Measurements from ENCODE around the gene FAM89B.
"Not testable (repeated sequence)": the region's sequence is repeated elsewhere in the genome, so short reads cannot be mapped to it uniquely, and the experiment has no call there.

The FAM89B gene

DNA sequence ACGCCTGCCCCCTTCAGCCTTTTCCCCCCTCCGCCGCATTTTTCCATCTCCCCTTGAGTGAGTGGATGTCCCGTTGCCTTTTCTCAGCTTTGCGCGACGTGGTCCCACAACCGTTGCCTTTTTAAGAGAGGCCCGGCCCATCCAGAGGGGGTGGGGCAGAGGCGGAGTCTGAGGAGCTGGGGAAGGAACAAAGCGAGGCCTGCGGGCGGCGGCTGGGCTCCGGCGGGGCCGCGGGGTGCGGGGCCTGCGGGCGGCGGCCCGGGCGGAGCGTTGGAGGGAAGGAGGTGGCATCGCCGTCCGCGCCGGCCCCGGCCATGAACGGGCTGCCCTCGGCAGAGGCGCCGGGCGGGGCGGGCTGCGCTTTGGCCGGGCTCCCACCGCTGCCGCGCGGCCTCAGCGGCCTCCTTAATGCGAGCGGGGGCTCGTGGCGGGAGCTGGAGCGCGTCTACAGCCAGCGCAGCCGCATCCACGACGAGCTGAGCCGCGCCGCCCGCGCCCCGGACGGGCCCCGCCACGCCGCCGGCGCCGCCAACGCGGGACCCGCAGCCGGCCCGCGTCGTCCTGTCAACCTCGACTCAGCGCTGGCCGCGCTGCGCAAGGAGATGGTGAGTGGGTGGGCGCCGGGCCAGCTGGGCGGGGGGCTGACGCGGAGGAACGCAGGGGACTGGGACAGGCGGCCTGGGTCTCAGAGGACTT, at the start of gene FAM89B:
Gene FAM89B, plus strand, starts transcription at position 183 of the 696 bp plus-strand sequence. Its CDS starts 132 bp downstream, at position 315.
- peak; percentile 85 for DNase-seq

- DNase-seq: peak; percentile 33
These were observed 49.4 kb upstream of the FAM89B start for GRCh38 chr11:65522718-65523630.

- not testable (repeated sequence) for DNase-seq
These were observed 48.7 kb upstream of the FAM89B start for GRCh38 chr11:65523631-65523968.

- no peak for DNase-seq
These were observed 48.2 kb upstream of the FAM89B start for GRCh38 chr11:65524014-65524740.

- peak; percentile 70 for DNase-seq
These were observed 47.4 kb upstream of the FAM89B start, which contains the start of gene SCYL1 for GRCh38 chr11:65524741-65525545. SCYL1 (plus strand) TSS chr11:65525083; CDS start chr11:65525154, 71 bp downstream.

DNA sequence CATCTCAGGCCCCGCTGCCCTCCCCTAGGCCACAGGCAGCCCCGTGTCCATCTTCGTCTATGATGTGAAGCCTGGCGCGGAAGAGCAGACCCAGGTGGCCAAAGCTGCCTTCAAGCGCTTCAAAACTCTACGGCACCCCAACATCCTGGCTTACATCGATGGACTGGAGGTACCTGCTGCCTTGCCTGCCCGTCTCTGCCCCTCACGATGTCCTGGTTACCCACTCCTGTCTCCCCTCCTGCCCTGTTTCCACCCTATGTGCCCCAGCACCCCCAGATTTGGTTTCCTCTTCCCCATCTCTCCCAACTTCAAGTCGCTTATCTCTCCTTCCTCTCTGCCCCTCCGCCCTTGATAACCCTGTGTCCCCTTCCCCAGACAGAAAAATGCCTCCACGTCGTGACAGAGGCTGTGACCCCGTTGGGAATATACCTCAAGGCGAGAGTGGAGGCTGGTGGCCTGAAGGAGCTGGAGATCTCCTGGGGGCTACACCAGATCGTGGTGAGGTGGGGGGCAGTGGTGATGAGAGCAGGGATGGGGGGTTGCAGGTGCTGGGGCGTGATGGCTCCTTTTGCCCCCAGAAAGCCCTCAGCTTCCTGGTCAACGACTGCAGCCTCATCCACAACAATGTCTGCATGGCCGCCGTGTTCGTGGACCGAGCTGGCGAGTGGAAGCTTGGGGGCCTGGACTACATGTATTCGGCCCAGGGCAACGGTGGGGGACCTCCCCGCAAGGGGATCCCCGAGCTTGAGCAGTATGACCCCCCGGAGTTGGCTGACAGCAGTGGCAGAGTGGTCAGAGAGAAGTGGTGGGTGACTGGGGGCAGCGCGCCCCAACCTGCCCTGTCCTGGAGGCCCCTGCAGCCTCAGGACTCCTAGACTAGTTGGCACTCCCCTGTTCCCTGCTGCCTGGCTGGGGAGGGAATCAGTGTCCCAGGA, 46.5 kb upstream of the FAM89B start:
- DNase-seq: no peak

GRCh38 chr11:65526744-65527143, 45.6 kb upstream of the FAM89B start:
- no peak for DNase-seq

GRCh38 chr11:65528819-65529350, 43.5 kb upstream of the FAM89B start:
- DNase-seq: no peak

GRCh38 chr11:65529475-65530156, 42.7 kb upstream of the FAM89B start:
- DNase-seq: no peak

DNA sequence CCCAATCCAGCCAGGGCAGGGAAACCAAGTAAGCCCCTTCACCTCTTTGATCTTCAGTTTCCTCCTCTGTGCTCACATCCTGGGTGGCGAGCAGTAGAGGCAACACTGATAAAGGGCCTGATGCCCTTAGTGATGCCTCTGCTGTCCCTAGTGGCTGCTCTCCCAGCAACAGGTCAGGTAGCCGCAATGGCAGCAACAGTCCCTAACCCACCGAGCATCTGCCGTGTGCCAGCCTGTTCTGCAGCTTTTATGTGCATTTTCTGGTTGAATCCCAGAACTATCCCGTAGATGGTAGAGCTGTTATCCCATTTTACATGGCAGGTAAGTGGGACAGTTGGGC, 42.2 kb upstream of the FAM89B start:
- DNase-seq: no peak

GRCh38 chr11:65532388-65533064, 39.8 kb upstream of the FAM89B start:
- DNase-seq: no peak

DNA sequence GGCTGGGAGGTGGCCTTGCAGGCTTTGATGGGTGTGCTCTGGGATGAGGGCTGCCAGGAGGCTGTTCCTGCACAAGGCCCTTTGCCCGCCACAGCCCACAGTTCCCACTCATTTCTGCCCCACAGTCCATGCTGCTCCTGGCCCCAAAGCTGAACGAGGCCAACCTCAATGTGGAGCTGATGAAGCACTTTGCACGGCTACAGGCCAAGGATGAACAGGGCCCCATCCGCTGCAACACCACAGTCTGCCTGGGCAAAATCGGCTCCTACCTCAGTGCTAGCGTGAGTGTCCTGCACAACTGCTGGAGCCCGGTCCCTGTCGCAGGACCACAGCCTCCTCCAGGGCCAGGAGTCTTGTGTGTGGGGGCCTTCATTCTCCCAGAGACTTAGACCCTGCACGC, 37.2 kb upstream of the FAM89B start:
- DNase-seq: no peak

DNA sequence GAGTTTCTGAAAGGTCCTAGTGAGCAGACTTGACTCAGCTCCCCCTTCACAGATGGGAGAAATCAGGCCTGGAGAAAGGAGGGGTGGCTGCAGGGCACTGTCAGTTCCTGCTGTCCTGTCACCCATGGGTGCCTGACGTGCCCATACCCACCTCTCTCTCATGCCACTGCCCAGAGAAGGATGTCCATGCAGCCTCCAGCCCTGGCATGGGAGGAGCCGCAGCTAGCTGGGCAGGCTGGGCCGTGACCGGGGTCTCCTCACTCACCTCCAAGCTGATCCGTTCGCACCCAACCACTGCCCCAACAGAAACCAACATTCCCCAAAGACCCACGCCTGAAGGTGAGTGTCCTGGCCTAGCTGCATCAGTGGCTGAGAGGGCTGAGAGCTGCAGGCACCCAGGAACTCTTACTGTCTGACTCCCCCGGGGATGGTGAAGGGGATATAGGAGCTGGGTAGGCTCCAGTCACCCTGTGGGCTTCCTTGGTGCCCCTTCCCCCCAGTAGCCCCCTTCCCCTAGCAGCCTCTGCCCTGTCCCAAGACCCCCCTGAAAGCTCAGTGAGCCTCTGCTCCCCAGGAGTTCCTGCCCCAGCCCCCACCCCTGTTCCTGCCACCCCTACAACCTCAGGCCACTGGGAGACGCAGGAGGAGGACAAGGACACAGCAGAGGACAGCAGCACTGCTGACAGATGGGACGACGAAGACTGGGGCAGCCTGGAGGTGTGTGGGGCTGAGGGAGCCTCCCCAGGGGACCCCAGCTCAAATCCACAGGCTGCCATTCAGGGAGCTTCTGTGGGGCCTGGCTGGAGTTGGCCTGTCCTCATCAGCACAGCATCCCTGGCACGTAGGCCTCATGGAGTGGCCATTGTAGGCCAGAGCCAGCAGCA, 35.7 kb upstream of the FAM89B start:
- DNase-seq: no peak

DNA sequence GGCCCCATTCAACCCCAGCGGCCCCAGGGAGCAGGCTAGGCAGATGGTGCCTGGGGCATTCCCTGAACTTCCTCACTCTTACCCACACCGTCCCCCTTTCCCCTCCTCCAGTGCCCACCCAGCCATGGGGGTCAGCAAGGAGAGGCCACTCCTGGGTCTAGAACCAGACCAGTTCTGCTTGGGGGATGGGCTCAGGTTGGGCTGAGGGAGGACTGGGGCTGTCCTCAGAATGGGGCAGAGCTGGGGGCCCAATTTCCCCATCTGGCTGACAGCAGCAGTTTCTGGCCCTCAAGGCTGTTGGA, 35.1 kb upstream of the FAM89B start:
- DNase-seq: no peak

- no peak for DNase-seq
These were observed 34.6 kb upstream of the FAM89B start for GRCh38 chr11:65537620-65538231.

- DNase-seq: no peak
These were observed 34.0 kb upstream of the FAM89B start for GRCh38 chr11:65538232-65538914.

DNA sequence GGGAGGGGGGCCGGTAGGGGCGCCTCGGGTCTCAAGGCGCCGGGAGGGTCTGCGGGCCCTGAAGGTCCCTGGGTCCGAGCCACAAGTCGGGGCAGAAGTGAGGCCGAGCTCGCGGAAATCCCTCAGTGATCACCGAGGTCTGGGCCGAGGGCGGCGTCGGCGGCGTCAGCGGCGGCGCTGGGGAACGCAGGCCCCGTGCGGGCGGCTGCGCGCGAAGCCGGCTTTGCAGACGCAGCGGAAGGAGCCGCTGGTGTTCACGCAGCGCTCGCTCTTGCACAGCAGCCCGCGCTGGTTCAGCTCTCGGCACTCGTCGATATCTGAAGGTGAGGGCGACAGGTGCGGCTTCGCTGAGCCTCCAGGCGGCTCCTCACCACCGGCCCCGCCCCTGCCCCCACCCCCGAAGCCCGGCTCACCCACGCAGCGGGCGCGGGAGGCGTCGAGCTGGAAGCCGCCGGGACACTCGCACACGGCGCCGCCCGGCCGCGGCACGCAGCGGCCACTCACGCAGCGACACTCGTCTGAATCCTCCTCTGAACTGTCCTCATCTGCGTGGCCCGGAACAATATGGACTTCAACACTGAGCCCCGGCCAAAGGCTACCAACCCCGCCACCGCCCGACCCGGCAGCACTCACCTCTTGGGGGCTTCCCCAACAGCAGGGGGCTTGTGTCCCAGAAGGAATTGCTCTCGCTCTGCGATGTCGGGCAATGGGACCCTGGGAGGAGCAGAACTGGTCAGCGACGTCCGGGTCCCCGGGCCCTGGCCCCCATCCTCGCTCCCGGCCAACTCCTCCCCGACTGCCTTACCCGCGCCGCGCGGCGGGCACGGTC, 33.2 kb upstream of the FAM89B start:
- no peak for DNase-seq
